ENCODE data around the gene DPCD.
A peak's percentile ranks its signal among the peaks of the same experiment; 100 is the strongest.

The DPCD gene

DNA sequence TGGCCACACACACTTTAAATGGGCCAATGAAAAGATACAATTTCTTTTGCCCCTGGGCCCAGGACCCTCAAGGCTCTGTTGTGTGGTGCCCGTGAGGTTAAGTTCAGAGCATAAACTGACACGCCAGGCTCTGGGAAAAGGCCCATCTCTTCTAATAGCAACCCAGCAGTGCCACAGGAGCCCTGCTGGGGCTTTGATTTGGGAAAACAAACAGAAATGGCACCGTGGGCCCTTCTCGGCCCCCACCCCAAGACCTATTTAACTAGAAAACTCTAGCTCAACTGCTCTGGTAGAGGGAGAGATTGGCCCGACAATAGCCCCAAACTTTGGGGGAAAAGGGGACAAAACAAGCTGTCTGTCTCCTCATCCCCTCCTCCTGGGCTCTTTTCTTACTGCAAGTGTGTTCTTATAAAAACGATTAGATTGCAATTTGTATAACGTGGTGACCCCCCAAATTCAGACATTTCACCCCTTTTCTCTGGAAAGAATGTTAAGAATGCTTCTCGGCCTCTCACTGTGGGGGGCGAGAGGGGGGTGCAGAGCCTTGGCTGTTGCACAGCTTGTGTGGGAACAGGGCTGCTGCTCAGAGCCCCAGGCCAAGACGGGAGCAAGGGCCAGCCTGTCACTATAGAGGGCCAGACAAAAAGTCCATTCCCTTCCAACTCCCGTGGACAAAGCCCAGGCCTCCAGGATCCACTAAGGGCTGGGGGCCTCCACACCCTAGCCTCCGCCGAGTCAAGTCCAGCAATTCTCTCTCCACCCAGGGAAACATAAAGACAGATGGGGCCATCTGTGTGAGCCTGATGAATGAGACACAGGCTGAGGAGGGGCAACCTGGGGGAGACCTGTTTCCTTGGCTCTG lies 26.8 kb downstream of the DPCD start:
- TF ChIP-seq, protein P1, sequence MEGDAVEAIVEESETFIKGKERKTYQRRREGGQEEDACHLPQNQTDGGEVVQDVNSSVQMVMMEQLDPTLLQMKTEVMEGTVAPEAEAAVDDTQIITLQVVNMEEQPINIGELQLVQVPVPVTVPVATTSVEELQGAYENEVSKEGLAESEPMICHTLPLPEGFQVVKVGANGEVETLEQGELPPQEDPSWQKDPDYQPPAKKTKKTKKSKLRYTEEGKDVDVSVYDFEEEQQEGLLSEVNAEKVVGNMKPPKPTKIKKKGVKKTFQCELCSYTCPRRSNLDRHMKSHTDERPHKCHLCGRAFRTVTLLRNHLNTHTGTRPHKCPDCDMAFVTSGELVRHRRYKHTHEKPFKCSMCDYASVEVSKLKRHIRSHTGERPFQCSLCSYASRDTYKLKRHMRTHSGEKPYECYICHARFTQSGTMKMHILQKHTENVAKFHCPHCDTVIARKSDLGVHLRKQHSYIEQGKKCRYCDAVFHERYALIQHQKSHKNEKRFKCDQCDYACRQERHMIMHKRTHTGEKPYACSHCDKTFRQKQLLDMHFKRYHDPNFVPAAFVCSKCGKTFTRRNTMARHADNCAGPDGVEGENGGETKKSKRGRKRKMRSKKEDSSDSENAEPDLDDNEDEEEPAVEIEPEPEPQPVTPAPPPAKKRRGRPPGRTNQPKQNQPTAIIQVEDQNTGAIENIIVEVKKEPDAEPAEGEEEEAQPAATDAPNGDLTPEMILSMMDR (IDR thresholded peaks at IDR 0.05), result no peak

DNA sequence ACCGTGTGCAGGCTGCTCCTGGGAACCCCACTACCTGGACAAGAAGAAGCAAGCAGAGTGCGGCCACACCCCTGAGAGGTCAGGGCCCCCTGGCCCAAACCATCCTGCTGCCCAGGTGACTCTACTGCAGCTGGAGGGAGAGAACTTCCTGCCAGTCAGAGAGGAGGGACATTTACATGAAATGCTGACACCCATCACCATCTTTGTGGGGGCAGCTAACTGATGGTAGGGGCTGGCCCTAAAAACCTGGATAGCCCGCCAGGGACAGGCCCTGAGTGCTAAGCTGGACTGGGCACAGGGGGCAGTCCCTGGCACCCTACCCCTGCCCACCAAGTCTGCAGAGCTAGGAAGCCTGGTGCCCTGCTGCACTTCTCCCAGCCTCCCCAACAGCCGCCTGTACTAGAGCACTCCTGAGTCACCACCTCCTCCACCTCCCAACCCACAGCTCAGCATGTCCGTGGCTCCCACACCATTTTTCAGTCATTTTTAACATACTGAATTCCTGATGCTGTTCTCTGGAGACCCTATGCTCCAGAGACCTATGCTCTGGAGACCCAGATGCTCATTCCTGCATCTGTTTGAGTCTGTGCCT lies 27.5 kb downstream of the DPCD start:
- TF ChIP-seq, protein P1 (IDR thresholded peaks at IDR 0.05), result no peak

DNA sequence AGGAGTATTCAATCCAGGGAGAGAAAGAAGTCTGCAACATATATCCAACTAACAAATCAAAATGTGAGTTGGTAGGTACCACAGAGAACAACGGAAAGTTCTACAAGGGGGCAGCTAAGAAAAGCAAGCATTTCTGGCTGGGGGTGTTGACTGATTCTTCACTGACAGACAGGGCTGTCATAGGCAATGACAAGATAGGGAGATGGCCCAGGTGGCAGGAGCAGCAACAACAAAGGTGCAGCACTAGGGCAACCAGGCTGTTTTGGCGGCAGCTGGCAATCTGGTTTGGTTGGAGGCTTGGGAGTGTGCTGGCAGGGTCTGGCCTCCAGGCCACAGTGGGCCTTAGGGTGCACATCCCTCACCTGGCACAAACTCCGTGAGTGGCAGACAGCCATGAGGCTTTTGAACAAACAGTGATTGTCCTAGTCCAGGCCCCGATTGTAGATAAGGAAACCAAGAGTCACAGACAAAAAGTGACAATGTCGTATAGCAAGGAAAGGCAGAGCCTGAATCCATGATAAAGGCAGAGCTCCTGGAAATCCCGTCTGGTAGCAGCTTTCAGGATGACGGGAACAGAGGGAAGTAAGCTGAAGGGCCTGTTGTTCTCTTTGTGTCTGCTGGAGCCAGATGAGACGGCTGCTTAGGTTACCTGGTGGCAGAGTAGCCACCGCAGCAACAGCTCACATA lies 28.4 kb downstream of the DPCD start:
- TF ChIP-seq, protein P1 (IDR thresholded peaks at IDR 0.05), result no peak

GRCh38 chr10:101617102-101617823 lies 29.1 kb downstream of the DPCD start:
- TF ChIP-seq, protein P1 (IDR thresholded peaks at IDR 0.05), result 0 out of 2 replicates have a peak, but pooled peaks have one; percentile 14

- TF ChIP-seq, protein P1 (IDR thresholded peaks at IDR 0.05), result no peak
These were observed 29.9 kb downstream of the DPCD start for GRCh38 chr10:101617824-101618568.

- TF ChIP-seq, protein P1 (IDR thresholded peaks at IDR 0.05), result no peak
These were observed 30.8 kb downstream of the DPCD start for GRCh38 chr10:101618871-101619270.

All from LNCAP (cell line).